GM18505 (cell line): ENCODE data around the gene YES1.

Experiments used
- ATAC-seq: cut with Tn5 transposase; IDR thresholded peaks from one replicate; pipeline ENCODE4 v1.9.1; 2021; ENCODE audit not compliant: unreplicated experiment
- POLR2A ChIP-seq: IDR thresholded peaks from 4 replicates; pipeline ENCODE4 v1.6.1; 2011; ENCODE audit warnings: borderline replicate concordance; ENCODE audit not compliant: insufficient read depth, insufficient read length; ENCODE audit errors: extremely low read depth

The YES1 gene

GRCh38 chr18:712401-713134 lies 99.5 kb downstream of the YES1 start, which contains the start of gene ENOSF1:
ENOSF1 (minus strand) TSS chr18:712630; CDS start chr18:712587, 43 bp downstream.
- TF ChIP-seq POLR2A = peak; percentile 51
- ATAC-seq = peak; percentile 83

GRCh38 chr18:711657-712400 lies 100.2 kb downstream of the YES1 start:
- peak; percentile 53 for ATAC-seq
- peak; percentile 41 for TF ChIP-seq POLR2A

- no peak for TF ChIP-seq POLR2A
- no peak for ATAC-seq
These were observed 100.8 kb downstream of the YES1 start for GRCh38 chr18:711310-711656.

GRCh38 chr18:710418-711300 lies 101.4 kb downstream of the YES1 start:
- no peak for TF ChIP-seq POLR2A

GRCh38 chr18:709771-710170 lies 102.3 kb downstream of the YES1 start:
- TF ChIP-seq POLR2A = no peak
- ATAC-seq = no peak

More at GRCh38 chr18:710418-711300, 101.4 kb downstream of the YES1 start:
- ATAC-seq = no peak

GRCh38 chr18:708096-708495 lies 103.9 kb downstream of the YES1 start:
- ATAC-seq = no peak
- no peak for TF ChIP-seq POLR2A

GRCh38 chr18:706405-706804 lies 105.6 kb downstream of the YES1 start:
- no peak for ATAC-seq
- no peak for TF ChIP-seq POLR2A

- no peak for ATAC-seq
- no peak for TF ChIP-seq POLR2A
These were observed 108.7 kb downstream of the YES1 start for GRCh38 chr18:703213-703967.

- no peak for TF ChIP-seq POLR2A
- no peak for ATAC-seq
These were observed 114.2 kb downstream of the YES1 start for GRCh38 chr18:697800-698199.

- no peak for ATAC-seq
- TF ChIP-seq POLR2A = no peak
These were observed 115.0 kb downstream of the YES1 start for GRCh38 chr18:697012-697411.

GRCh38 chr18:693466-694187 lies 118.4 kb downstream of the YES1 start:
- TF ChIP-seq POLR2A = no peak
- no peak for ATAC-seq

- no peak for ATAC-seq
- TF ChIP-seq POLR2A = no peak
These were observed 119.2 kb downstream of the YES1 start for GRCh38 chr18:692824-693223.
